GM10266 (cell line): ENCODE measurements around the gene GPR34.
"Not testable (repeated sequence)": the region's sequence is repeated elsewhere in the genome, so short reads cannot be mapped to it uniquely, and the experiment has no call there.

Source experiments
- DNase-seq: peaks from one replicate; pipeline ENCODE4 v3.0.0; 2012; ENCODE audit errors: extremely low spot score
- TF ChIP-seq, protein P1 (sequence below): IDR thresholded peaks from 2 replicates; pipeline ENCODE4 v1.5.1; 2012; ENCODE audit warnings: mild to moderate bottlenecking, low read depth; ENCODE audit not compliant: control insufficient read depth, insufficient read depth; ENCODE audit errors: missing control alignments

GPR34 gene

DNA sequence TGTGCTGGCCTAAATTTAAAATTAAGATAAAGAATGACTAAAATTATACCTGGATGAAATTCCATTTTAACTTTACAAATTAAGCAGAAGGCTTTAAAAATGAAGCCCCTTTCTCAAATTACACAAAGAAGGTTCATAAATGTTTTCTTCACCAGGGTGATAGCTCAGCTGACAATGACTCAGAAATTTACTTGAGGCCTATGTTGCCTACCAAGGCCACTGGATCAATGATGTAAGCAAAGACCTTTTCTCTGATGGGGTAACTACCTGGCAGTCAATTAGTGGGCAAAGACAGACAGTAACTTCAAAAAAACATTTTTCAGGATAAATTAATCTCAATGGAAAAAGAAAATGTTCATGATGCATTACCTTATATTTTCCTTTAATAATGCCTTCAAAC, 23.9 kb upstream of the GPR34 start:
- no peak for DNase-seq
- TF ChIP-seq, protein P1, sequence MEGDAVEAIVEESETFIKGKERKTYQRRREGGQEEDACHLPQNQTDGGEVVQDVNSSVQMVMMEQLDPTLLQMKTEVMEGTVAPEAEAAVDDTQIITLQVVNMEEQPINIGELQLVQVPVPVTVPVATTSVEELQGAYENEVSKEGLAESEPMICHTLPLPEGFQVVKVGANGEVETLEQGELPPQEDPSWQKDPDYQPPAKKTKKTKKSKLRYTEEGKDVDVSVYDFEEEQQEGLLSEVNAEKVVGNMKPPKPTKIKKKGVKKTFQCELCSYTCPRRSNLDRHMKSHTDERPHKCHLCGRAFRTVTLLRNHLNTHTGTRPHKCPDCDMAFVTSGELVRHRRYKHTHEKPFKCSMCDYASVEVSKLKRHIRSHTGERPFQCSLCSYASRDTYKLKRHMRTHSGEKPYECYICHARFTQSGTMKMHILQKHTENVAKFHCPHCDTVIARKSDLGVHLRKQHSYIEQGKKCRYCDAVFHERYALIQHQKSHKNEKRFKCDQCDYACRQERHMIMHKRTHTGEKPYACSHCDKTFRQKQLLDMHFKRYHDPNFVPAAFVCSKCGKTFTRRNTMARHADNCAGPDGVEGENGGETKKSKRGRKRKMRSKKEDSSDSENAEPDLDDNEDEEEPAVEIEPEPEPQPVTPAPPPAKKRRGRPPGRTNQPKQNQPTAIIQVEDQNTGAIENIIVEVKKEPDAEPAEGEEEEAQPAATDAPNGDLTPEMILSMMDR: no peak

DNA sequence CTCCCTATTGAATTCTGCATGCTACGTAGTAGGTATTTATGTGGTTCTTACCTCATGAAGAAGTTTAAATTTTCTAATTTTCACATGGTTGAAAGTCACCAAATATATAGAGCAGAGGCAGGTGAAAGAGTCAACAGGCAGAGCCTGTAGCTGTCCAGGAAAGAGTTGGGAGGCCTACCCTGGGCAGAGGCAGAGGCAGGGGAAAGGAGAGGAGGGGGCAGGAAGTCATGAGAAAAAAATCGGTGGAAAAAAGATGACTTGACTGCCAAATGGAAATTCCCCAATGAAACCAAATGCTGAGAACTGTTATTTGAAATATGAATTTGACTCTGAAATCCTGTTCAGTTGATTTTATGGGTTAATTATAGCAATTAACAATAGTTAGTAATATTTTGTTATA, 23.1 kb upstream of the GPR34 start:
- DNase-seq: no peak
- TF ChIP-seq, protein P1: no peak

DNA sequence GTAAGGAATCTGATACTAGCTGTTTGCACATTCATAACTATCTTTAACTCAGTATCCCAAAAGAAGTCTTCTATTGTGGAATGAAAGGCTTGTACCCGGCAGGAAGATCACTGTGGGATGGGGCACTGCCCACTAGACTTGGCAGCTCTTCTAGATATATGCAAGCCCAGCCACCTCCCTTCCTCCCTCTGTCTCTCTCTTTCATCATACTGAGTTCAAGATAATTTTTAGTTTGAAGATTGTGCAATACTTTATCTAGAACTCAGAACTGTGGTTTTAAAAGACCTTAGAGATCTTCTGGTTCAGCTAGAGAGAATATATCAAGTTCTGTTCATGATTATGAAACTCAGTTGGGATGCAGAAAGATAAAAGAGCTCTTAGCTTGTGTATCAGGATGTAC, 22.5 kb upstream of the GPR34 start:
- TF ChIP-seq, protein P1: no peak
- DNase-seq: no peak

DNA sequence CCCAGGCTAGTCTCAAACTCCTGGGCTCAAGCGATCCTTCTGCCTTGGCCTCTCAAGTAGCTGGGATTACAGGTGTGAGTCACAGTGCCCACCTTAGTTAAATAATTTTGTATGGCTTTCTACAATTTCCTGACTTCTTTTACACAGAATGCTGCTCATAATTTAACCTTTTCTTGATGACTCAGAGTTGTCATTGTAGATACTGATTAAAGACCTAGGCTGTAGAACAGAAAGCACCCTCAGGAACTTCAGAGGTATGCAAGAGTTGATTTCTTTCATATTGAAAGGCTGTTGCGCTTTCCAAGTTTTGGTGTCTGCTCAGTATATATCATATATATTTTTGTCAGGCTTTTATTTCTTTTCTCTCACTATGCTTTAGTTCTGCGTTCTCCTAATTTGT, 21.1 kb upstream of the GPR34 start:
- TF ChIP-seq, protein P1: no peak
- no peak for DNase-seq

DNA sequence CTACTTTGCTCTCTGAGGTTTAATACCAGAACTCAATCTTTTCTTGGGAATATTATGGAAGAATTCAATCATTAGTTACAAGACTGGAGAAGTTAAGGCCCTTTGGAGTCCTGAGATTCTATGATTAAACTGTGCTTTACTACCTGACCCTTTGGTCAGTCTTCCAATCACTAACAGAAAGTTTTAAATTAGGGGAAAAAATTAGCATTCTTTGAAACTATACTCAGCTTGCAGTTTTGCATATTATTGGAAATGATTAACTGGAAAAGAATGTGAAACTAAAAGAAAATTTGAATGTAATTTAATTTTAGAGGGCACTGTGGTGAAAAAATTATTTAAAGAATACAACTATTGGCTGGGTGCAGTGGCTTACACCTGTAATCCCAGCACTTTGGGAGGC, 18.7 kb upstream of the GPR34 start:
- TF ChIP-seq, protein P1: no peak
- DNase-seq: no peak

DNA sequence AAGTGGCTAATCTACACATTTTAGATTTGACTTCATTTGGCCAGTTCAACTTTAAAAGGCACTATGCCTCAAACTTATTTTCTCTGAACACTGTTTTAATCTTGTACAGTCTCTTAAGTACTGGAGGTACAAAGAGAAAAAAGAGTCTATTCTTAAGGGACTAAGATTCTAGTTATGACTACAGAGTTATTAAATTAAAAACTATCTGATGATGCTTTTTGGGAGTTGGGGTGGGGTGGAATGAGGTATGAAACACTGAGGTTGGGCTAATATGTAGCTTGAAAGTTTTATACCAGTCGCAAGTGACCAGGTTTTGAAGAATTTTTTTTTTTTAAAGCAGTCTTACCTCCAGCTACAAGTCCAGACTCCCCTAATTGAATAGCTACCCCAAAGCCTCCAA, 17.7 kb upstream of the GPR34 start:
- TF ChIP-seq, protein P1: no peak
- DNase-seq: no peak

DNA sequence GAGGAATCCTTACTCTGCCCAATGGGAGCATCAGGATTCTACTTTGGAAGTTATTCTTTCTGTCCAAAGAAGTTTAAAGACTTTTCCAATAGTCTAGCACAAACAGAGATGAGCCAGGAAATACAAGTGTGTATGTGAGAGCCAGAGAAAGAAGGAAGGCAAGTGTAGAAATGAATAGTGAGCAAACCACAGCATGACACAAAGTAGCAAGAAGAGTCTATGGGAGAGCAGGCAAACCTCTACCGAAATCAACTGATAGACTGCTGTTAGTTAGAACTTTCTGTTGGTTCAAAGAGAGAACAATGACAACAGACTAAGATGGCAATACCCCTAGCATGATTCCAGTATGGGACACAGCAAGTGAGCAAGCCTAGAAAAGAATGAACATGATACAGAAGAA, 16.1 kb upstream of the GPR34 start:
- TF ChIP-seq, protein P1: no peak
- DNase-seq: no peak

DNA sequence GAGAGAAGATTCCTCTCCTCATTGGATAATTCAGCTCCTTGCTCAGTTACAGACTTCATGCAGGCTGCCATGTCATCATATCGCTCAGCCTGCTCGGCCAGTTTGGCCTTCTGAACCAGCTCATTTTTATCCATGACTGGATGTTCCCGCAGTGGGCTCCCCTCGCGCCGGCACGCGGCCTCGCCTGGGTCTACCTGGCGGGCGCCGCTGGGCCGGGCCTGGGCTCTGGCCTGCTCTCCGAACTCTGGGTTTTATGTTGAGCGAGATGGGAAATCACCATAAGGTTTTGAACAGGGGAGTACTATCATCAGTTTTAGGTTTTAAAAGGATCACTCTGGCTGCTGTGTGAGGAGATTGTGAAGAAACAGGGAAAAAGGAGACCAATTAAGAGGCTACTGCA, 12.4 kb upstream of the GPR34 start:
- not testable (repeated sequence) for DNase-seq
